ENCODE data around the gene SRBD1.

SRBD1 gene

GRCh38 chr2:45540942-45541341 is 70.1 kb downstream of the SRBD1 start:
- DNase-seq, result no peak

- no peak for DNase-seq
These were observed 77.3 kb downstream of the SRBD1 start for GRCh38 chr2:45533771-45534170.

GRCh38 chr2:45532181-45532580 is 78.9 kb downstream of the SRBD1 start:
- DNase-seq, result no peak

- no peak for DNase-seq
These were observed 87.1 kb downstream of the SRBD1 start for GRCh38 chr2:45524016-45524415.

GRCh38 chr2:45518546-45518945 is 92.5 kb downstream of the SRBD1 start:
- DNase-seq, result no peak

GRCh38 chr2:45510701-45511420 is 100.2 kb downstream of the SRBD1 start:
- DNase-seq, result no peak

GRCh38 chr2:45506756-45507155 is 104.3 kb downstream of the SRBD1 start:
- DNase-seq, result no peak

- no peak for DNase-seq
These were observed 105.9 kb downstream of the SRBD1 start for GRCh38 chr2:45505138-45505537.

GRCh38 chr2:45498661-45499550 is 112.2 kb downstream of the SRBD1 start:
- no peak for DNase-seq

GRCh38 chr2:45497355-45497754 is 113.7 kb downstream of the SRBD1 start:
- no peak for DNase-seq

GRCh38 chr2:45496869-45497268 is 114.2 kb downstream of the SRBD1 start:
- no peak for DNase-seq

- no peak for DNase-seq
These were observed 116.1 kb downstream of the SRBD1 start for GRCh38 chr2:45494978-45495293.

- no peak for DNase-seq
These were observed 116.6 kb downstream of the SRBD1 start for GRCh38 chr2:45494275-45494977.

- DNase-seq, result no peak
These were observed 126.1 kb downstream of the SRBD1 start for GRCh38 chr2:45484965-45485364.

- DNase-seq, result no peak
These were observed 127.1 kb downstream of the SRBD1 start for GRCh38 chr2:45483997-45484396.

- DNase-seq, result no peak
These were observed 133.5 kb downstream of the SRBD1 start for GRCh38 chr2:45477546-45477945.

GRCh38 chr2:45470531-45470930 is 140.5 kb downstream of the SRBD1 start:
- no peak for DNase-seq

- no peak for DNase-seq
These were observed 141.6 kb downstream of the SRBD1 start for GRCh38 chr2:45469314-45470099.

- no peak for DNase-seq
These were observed 142.8 kb downstream of the SRBD1 start for GRCh38 chr2:45468279-45468678.

- DNase-seq, result no peak
These were observed 145.0 kb downstream of the SRBD1 start for GRCh38 chr2:45466053-45466452.

- no peak for DNase-seq
These were observed 150.2 kb downstream of the SRBD1 start for GRCh38 chr2:45460825-45461224.

- no peak for DNase-seq
These were observed 151.2 kb downstream of the SRBD1 start for GRCh38 chr2:45459860-45460259.
